Fibroblast of lung (primary cell): ENCODE measurements around the gene GRSF1.

ENCODE experiments used
- CTCF ChIP-seq, 2 donors: IDR thresholded peaks in 1 of 2; conservative IDR thresholded peaks in 1 of 2; 1 replicate in 1 of 2; 2 replicates in 1 of 2; pipeline ENCODE4 v1.5.1; 2011 to 2012; ENCODE audit warnings: low read length in 2 of 2, control low read depth in 1 of 2, inconsistent platforms in 1 of 2, low read depth in 1 of 2, mild to moderate bottlenecking in 1 of 2
- EZH2 ChIP-seq: IDR thresholded peaks from 2 replicates; pipeline ENCODE4 v1.5.1; 2012; ENCODE audit warnings: low read length, control low read depth, mild to moderate bottlenecking; ENCODE audit errors: missing control alignments

- TF ChIP-seq CTCF (conservative IDR thresholded peaks at IDR 0.05 in 1 of 2, IDR thresholded peaks at IDR 0.05 in 1 of 2; ENCODE audit: low read depth in 1 of 2, low read length in 2 of 2) = no peak
- no peak for TF ChIP-seq EZH2
Observed at GRCh38 chr4:70772929-70773555, 66.6 kb downstream of the GRSF1 start.
